HUDEP-2 (cell line): Measurements from ENCODE around the gene HADH.
"Not testable (repeated sequence)": the region's sequence is repeated elsewhere in the genome, so short reads cannot be mapped to it uniquely, and the experiment has no call there.

ENCODE experiments used
- DNase-seq, 76 experiments: peaks; one replicate each; lab custom pipeline; 2025; ENCODE audit not compliant: unreplicated experiment in 76 of 76; lab: John Stamatoyannopoulos, UW

HADH gene

DNA sequence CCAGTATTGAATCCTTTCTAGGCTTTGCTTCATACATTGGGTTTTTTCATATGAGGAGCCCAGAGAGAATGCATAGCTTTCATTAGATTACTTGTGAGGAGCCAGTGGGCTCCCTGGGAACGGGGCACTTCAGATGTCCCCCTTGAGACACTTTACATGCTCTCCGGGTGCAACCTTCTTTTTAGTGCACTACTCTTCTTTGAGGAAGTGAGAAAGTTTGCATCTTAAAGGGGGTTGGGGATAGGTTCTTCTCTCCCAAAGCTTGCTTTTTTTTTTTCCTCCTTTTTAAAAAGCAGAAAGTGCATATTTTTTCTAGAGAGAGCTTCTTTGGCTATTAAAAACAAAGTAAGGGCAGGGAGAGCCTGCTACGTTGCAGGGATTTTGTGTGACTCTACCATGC is 4.3 kb downstream of the HADH start:
- no peak for DNase-seq

DNA sequence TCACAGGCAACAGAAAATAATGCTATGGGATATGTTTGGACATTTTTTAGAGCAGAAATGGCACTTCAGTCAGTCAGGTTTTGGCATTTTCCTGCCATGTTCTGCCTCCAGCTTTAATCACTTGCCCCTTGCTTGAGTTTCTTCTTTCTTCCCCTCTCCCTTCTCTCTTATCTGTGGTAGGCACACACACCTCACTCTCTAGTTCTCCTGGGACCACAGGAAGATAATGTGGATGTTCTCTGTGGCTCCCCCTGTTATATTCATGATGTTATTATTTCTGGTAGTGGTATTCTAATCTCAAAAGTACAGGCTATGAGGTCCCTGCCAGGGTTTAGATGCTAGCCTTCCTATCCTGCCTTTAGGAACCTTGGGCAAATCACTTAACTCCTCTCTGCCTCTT is 5.2 kb downstream of the HADH start:
- DNase-seq, result peak in 9 of 76 experiments; percentile 2 to 39 (median 20)

DNA sequence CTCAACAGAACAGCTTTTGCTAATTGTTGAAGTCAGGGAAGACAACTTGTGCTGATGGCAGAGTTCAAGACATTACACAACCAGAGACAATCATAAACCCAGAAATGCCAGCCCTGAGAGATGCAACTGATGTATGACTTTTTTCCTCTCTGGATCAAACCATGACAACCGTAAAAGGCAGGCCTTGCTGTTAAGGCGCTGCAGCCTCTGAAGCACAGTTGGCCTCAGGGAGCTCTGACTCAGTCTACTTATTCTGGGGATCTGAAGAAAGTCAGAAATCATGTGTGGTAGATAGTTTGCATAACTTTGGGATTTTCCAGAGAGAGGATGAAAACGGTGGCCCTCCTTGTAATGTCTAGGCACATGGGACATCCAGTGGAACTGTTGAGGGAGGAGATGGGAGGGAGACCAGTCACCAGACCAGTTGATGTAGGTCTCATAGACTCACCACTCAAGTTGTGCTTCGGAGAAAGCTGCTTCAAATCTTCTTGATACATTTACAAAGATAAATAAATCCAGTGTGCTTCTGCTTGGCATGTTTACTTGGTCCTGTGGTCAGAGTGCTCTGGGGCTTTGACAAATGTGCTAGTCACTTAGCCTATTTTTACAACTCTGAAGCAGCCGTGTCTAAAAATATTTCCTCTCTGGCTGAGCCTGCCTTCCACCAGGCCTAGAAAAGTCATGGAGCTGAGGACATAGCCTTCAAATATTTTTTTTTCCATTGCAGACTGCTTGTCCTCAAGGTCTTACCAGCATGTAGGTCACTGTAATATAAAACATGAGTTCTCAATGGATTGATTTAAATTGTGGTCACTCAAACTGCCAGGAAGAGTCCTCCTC is 7.5 kb downstream of the HADH start:
- no peak for DNase-seq

DNA sequence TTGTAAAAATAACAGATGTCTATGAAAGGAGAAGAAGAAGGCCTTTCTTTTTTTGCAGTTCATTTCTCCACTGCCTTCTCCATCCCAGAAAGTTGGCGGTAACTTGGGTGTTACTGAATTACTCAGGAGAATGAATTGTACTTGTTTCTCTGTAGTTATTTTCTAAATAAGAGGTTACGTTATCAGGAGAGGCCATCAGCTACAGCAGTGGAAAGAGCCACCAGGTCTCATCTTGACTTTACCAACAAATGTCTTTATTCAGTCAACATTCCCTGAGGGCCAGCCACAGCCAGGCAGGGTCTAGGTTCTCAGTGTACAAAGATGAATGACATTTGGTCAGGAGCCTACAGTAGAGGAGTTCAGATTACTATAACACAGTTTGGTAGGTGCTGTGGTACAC is 8.1 kb downstream of the HADH start:
- no peak for DNase-seq

DNA sequence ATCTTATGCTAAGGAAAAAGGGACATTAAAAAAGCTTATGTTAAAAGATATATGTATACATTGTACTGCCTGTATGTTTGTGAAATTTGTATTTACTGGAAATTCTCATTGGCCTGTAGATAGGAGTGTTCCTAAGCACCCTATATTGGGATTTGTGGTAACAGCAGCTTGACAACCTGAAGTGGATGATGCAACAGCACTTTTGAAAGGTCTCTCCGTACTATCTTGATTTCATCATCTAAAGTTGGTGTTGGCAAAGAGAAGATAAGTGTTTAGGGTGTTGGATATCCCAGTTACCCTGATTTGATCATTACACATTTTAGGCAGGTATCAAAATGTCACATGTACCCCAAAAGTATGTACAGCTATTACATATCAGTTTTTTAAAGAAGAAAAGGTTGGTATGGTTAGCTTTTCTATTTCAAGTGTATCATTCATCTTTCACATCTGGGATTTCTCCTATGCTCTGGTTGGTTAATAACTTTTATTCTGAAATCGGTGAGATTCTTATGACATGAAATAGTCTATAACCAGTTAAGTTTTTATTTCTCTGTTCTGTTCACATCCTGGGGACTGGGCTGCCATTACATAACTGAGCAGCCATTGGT is 10.3 kb downstream of the HADH start:
- no peak for DNase-seq

DNA sequence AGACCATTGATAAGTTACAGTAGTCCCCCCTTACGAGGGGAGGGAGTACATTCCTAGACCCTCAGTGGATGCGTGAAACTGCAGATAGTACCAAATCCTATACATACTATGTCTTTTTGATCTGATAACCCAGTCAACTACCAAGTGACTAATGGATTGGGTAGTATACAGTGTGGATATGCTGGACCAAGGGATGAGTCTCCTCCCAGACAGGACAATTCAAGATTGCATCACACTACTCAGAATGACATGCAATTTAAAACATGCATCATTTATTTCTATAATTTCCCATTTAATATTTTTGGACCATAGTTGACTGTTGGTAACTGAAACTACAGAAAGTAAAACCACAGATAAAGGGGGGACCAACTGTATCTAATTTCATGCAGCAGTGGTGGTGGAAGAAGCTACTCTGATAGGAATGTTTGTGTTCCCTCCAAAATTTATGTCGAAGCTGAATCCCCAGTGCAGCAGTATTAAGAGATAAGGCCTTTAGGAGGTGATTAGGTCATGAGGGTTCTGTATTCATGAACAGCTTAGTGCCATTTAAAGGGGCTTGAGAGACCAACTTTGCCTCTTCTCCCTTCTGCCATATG is 11.9 kb downstream of the HADH start:
- DNase-seq, result no peak

DNA sequence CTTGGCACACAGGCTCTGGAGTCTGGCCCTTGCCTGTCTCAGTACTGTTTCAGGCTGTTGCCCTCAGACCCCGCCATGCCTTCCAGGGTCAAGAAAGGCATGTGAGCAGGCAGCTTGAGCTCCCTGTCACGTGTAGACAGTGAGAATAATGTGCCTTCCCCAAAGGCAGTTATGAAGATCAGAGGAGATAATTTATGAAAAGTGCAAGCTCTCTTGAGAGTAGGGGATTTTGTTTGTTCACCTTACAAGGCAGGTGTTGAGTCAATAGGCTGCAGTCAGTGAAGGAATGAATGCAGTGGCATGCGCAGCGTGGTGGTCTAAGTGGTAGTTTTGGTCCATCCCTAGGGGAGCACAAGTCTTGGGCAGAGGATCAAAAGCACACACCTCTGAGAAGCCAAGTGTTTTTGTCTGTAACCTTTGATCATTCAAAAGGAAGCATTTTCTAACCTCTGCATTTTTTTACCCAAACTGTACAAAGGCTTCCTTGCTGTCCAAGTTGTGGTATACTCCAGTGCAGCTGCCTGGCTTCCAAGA is 14.4 kb downstream of the HADH start:
- no peak for DNase-seq

DNA sequence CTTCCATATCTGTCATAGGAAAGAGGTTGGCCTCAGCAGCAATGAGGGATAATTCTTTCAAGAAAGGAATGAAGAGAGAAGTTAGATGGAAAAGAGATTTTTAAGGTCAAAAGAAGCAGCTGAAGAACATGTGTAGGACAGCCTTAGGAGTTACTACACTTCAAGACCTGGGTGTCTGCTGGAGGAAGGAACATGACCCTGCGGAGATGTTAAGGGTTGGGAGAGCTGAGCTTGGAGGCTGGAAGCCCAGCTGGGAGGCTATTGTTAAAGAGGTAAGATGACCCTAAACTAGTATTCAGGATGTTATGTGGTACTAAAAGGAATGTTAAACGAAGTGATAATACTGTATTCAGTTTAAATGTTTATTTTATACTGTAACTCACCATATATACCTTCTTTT is 15.0 kb downstream of the HADH start:
- no peak for DNase-seq

DNA sequence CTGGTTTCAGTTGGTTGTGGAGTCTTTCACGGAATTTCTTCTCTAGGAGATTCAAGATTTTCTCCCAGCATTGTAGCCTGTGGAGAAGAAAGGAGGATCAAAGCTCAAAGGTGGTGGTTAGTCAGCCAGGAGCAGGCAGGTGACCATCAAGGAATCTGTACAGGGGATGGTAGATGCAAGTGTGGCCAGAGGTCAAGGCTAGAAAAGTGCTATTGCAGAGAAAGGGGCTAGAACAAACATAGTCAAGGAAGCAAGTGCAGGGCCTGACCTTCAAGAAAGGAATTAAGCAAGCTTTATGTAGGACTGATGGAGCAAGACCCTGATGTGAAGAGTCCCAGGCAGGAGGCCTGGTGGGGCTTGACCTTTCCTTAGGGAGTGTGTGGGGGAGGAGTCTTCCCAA is 16.1 kb downstream of the HADH start:
- DNase-seq, result no peak

DNA sequence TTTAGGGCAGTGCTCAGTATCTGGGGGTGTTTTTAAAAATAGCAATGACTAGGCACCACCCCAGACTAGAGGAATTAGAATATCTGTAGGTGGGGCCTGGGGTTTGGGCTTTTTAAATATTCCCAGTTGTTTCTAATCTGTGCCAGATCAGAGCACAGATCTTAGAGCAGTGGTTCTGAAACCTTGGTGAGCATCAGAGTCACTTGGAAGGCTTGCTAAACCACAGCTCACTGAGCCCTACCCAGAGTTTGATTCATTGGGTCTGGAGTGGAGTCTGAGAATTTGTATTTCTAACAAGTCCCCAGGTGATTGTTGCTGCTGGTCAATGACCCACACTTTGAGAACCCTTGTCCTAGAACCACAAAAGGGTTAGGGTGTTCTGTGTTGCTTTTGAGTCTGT is 16.7 kb downstream of the HADH start:
- DNase-seq, result no peak

DNA sequence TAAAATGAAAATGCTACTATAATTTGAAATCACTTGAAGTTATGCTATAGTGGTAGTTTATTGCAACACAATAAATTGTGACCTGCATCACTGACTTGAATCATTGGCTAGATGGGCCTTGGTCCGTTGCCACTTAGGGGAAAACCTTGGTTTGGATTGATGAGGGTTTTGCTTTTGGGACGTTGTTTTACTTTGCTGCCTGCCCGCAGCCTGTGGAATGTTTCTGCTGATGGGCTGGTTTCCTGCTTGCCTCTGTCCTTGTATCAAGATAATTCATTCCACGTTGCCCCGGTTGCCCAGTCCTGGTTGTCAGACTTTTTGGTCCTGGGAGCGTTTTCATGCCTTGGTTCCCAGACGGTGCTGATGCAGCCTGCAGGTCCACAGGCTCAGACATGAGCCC is 18.3 kb downstream of the HADH start:
- DNase-seq, result no peak

DNA sequence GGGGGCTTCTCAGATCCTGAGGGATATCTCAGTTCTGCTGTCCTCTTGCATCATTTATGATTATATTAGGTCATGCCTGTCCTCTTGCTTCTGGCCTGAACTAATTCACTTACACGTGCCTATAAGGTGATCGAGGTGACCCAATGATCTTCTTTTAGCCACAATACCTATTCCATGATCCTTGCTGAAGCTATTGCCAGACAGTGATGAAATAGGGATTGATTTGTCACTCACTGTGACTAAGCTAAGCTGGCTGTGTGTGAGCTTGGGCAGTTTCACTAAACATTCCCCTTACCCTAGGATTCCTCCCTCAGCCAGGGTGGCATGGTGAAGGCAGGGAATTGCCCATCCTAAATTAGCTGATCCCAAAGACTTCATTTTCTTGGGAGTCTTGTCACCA is 19.0 kb downstream of the HADH start:
- DNase-seq, result no peak

DNA sequence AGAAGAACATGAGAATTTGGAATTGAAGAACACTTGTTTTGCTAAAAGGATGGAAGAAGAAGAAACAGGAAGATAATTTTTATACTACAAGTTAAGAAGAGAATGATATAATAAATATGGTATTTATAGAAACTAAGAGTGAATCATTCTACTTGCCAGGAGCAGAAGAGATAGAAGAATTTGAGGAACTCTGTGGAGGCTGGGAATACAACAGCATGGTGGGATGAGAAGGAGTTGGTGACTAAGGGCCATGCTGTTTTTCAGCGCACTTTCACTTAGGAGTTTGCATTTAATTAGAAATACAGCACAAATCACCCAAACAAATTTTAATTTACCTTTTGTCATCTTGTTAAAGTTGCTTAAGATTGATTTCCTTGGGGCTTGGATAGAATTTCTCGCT is 20.5 kb downstream of the HADH start:
- DNase-seq, result no peak

DNA sequence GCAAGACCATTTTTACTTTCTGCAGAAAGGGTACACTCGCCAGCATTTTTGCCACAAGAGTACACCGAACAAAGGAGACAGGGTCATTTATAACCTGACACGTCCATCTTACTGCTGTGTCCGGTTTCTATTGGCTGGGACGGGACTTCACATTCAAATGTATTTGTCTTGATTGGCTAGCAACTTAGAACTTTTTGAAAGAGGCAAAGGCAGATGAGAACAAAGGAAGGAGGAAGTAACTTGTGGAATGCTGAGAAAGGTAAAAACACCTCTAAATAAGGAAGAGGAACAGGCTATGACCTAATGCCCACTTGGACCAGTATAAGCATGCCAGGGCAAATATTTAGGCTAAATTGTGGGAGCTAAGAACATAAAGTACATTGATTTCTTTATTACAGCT is 22.7 kb downstream of the HADH start:
- not testable (repeated sequence) for DNase-seq

DNA sequence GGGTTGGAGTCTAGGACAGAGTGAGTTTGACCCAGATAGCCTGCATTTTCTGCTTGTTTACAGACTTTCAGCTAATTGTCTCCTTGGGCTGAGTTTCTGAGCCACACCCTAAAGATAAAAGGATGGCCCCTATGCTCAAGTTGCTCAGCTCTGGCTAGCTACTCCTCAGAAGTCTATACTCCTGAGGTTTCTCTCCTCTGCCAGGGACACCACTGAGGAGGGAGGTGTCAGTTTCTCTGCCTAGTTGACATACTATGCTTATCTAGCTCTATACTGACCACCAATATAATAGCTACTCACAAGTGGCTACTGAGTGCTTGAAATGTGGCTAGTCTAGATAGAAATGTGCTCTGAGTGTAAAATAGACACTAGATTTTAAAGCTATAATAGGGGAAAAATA is 23.6 kb downstream of the HADH start:
- peak in 4 of 76 experiments; percentile 2 to 32 (median 10) for DNase-seq

DNA sequence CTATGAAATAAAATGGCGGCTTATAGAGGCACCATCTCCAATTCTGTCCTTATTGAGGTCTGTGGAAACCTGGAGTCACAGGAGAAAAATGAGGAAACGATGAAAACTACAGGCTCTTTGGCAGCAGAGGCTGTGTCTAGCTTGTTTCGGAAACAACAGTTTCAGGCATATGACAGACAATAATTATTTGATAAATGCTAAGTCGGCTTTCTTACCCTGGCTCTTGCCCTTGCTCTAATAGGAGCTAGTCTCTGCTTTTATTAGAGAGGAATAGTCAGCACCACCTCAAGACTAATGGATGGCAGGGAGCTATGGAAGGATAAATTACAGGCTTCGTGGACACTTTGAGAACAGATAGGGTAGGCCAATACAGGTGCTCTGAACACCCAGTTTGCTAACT is 24.3 kb downstream of the HADH start:
- no peak for DNase-seq

DNA sequence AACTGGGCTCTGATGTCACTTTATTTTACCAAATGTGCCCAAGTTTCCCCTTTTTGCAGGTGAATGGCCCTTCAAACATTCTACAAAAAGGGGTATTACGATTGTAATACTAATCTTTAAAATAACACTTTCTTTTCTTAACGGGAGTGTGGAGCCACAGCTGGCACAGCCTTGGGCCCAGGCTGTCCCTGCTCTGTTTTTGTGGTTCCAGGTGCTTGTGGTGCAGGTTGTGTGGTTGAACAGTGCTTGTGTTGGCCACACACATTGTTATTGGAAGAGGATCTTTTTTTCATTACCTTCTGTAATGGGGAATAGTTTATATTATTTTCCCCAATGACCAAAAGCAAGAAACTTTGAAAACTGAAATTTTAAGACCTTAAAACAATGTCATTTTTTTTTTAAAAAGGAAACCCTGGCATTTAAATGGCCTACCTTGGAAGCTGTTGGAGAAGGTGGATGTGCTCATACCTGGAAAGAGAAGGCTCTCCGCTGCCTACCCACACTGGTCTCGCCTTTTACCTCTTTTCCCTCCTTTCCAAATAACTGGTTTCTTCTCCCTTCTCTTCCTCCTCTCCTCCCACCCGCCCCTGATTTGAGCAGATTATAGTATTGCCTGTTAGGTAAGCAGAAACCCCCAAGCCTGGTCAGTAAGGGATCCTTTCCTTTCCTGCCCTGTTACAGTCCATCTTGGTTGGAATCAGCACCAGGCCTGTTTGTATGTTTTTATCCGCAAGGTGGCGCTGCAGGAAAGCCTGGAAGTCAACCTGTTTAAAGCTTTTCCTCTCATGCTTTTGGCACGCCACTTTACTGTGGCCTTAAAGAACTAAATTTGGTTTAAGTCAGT is 28.6 kb downstream of the HADH start:
- peak in 65 of 76 experiments; percentile 0 to 81 (median 47) for DNase-seq

DNA sequence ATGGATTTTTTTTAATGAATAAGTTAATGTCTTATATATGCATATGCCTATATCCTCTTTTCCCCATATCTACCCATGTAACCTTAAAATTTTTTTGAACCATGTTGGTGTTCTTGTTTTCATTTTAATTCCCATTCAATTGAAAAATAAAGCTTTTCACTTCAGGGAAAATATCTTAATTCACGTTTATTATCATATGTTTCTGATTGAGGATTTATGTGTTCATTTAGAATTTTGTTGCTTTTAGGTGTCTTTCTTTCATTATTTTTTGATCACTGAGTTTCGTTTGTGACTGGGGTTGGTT is 29.1 kb downstream of the HADH start:
- no peak for DNase-seq

DNA sequence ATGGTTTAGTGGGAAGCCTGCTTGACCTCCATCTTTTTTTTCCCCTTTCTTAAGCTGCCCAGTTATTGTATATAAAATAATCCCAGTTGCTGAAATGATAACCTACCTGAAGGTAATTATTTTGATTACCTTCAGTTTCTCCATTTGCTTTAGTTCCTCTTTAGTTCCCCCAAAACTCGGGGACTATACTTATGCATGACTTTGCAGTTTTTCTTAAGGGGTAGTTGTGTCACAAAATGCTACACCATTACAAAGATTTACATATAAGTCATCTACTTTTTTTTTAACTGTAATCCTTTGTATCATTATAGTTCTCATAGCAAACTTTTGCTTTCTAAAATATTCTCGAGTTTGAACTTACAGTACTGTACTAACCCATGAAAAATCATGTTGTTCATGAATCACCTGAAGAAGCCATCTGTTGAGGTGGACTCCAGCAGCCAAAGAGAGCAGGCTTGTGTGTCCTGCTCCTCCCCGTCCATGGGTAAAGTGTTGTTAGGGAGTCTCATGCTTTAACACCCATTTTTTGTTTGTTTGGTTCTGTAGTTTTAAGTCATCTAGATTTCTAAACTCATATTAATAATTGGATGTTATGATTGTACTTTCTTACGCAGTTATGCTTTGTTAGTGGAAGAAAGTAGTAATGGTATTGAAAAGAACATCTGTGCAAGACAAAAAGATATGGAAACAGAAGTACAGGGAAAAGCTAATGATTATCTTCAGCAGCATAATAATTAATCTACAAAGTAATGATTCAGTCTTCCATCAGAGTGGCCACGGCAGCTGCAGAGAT is 34.6 kb downstream of the HADH start:
- DNase-seq, result no peak

DNA sequence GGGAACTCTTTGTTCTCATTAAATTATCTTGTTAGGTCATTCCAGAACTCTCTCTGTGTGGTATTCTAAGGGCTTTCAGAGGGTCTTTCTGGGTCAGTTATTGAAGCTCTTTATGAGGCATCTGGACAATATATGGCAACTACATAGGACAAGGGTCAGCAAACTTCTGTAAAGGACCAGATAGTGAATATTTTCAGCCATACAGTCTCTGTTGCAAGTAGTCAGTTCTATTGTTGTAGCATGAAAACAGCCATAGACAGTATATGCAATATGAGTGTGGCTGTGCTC is 35.1 kb downstream of the HADH start:
- no peak for DNase-seq
